H1 (cell line): ENCODE measurements around the gene NOL9. TPM values are rescaled to one million over a fixed set of nuclear protein-coding genes. Genes with fewer than 3 reads are reported as not detected.

ENCODE experiments used
- CTCF ChIA-PET: fragments of 300-600 bp; sonication (Branson Sonifier 250); formaldehyde crosslinking; loops from one replicate; lab custom pipeline; 2021; ENCODE audit not compliant: partially characterized antibody; lab: Charles Lee
- POLR2A ChIA-PET: fragments of 300-600 bp; sonication (Branson Sonifier 250); formaldehyde crosslinking; loops from one replicate; lab custom pipeline; 2021; ENCODE audit warnings: inconsistent platforms; ENCODE audit not compliant: partially characterized antibody; lab: Charles Lee
- DNase-seq, 2 experiments: peaks; one replicate each; pipeline versions ENCODE4 v3.0.0 to v3.0.0-alpha.2; 2010 to 2022; ENCODE audit warnings: low spot score in 2 of 2, low read depth in 1 of 2, mixed read lengths in 1 of 2
- FAIRE-seq: peaks from 2 replicates; lab custom pipeline; 2011; peaks lifted over from hg19 to GRCh38; lab: Jason Lieb, UNC
- H2AFZ ChIP-seq: 2 replicates; pipeline ENCODE4 v1.8.1; 2012; ENCODE audit warnings: low read length, inconsistent platforms
- H2AK5ac ChIP-seq: 2 replicates; pipeline ENCODE4 v1.6.1; 2013; ENCODE audit warnings: low read depth, low read length
- H2BK120ac ChIP-seq: replicated peaks from 2 replicates; pipeline ENCODE3; 2013; ENCODE audit warnings: low read depth, low read length, inconsistent platforms
- H2BK12ac ChIP-seq: 2 replicates; pipeline ENCODE4 v1.6.1; 2013; ENCODE audit warnings: low read depth, low read length
- H2BK15ac ChIP-seq: 2 replicates; pipeline ENCODE4 v1.6.1; 2013; ENCODE audit warnings: low read length
- H2BK20ac ChIP-seq: 2 replicates; pipeline ENCODE4 v1.6.1; 2013; ENCODE audit warnings: low read length
- H2BK5ac ChIP-seq: 2 replicates; pipeline ENCODE4 v1.6.1; 2013; ENCODE audit warnings: low read depth, low read length
- H3K14ac ChIP-seq: 2 replicates; pipeline ENCODE4 v1.6.1; 2013; ENCODE audit warnings: inconsistent platforms; ENCODE audit not compliant: insufficient read length
- H3K18ac ChIP-seq: 2 replicates; pipeline ENCODE4 v1.6.1; 2013; ENCODE audit warnings: low read length; ENCODE audit errors: extremely low read depth
- H3K23ac ChIP-seq: 2 replicates; pipeline ENCODE4 v1.6.1; 2013; ENCODE audit warnings: inconsistent platforms; ENCODE audit not compliant: insufficient read length
- H3K23me2 ChIP-seq: 2 replicates; pipeline ENCODE4 v1.6.1; 2013; ENCODE audit warnings: low read depth, low read length
- H3K27ac ChIP-seq: 2 replicates; pipeline ENCODE4 v1.6.1; 2011; ENCODE audit warnings: low read depth, low read length, inconsistent platforms
- H3K27me3 ChIP-seq, 4 experiments: replicated peaks in 1 of 4; 1 replicate in 1 of 4; 2 replicates in 3 of 4; pipeline versions ENCODE4 v1.6.1 to v1.8.1; 2011 to 2013; ENCODE audit warnings: low read length in 3 of 4, mild to moderate bottlenecking in 3 of 4, inconsistent platforms in 2 of 4, mixed read lengths in 2 of 4, moderate library complexity in 1 of 4; ENCODE audit not compliant: control insufficient read depth in 3 of 4, insufficient read depth in 3 of 4; ENCODE audit errors: extremely low read depth in 1 of 4
- H3K36me3 ChIP-seq, 4 experiments: 2 replicates each; pipeline versions ENCODE4 v1.6.1 to v1.8.1; 2011 to 2013; ENCODE audit warnings: mild to moderate bottlenecking in 4 of 4, low read length in 3 of 4, moderate library complexity in 2 of 4, control low read depth in 1 of 4, inconsistent platforms in 1 of 4; ENCODE audit not compliant: insufficient read depth in 4 of 4, control insufficient read depth in 2 of 4
- H3K4ac ChIP-seq: replicated peaks from 2 replicates; pipeline ENCODE3; 2013; ENCODE audit warnings: low read length, low read depth, mixed read lengths, inconsistent platforms; ENCODE audit not compliant: insufficient read length
- H3K4me1 ChIP-seq, 4 experiments: replicated peaks in 1 of 4; 1 replicate in 1 of 4; 2 replicates in 3 of 4; pipeline versions ENCODE4 v1.6.1 to v1.8.1; 2011 to 2013; ENCODE audit warnings: low read length in 3 of 4, inconsistent platforms in 2 of 4, mixed read lengths in 1 of 4; ENCODE audit not compliant: insufficient read depth in 4 of 4, control insufficient read depth in 3 of 4
- H3K4me2 ChIP-seq, 2 experiments: 2 replicates each; pipeline versions ENCODE4 v1.6.1 to v1.8.1; 2011 to 2013; ENCODE audit warnings: low read depth in 2 of 2, low read length in 2 of 2, control low read depth in 1 of 2, inconsistent platforms in 1 of 2, mild to moderate bottlenecking in 1 of 2; ENCODE audit not compliant: insufficient read depth in 1 of 2
- H3K4me3 ChIP-seq, 4 experiments: fragments of 200-600, 300-600 bp in 1 of 4; sonication (generic), shearing (Covaris generic), sonication (Bioruptor Twin) in 1 of 4; 2 replicates each; pipeline versions ENCODE4 v1.5.1 to v1.8.1; 2011 to 2016; ENCODE audit warnings: low read length in 4 of 4, low read depth in 3 of 4, control low read depth in 2 of 4, inconsistent platforms in 2 of 4, mild to moderate bottlenecking in 2 of 4, mixed read lengths in 1 of 4, moderate library complexity in 1 of 4; ENCODE audit not compliant: insufficient read depth in 2 of 4; ENCODE audit errors: extremely low read depth in 1 of 4
- H3K56ac ChIP-seq: replicated peaks from 2 replicates; pipeline ENCODE3; 2013; ENCODE audit warnings: low read depth, mild to moderate bottlenecking, mixed read lengths, low read length, inconsistent platforms; ENCODE audit not compliant: insufficient read length
- H3K79me1 ChIP-seq: 2 replicates; pipeline ENCODE4 v1.6.1; 2013; ENCODE audit warnings: low read depth, low read length, control low read depth
- H3K79me2 ChIP-seq, 2 experiments: 2 replicates each; pipeline versions ENCODE4 v1.6.1 to v1.8.1; 2012 to 2013; ENCODE audit warnings: low read length in 2 of 2, mild to moderate bottlenecking in 2 of 2, inconsistent platforms in 1 of 2; ENCODE audit not compliant: insufficient read depth in 2 of 2, control insufficient read depth in 1 of 2
- H3K9ac ChIP-seq, 4 experiments: replicated peaks in 1 of 4; 1 replicate in 1 of 4; 2 replicates in 3 of 4; pipeline versions ENCODE4 v1.6.1 to v1.8.1; 2011 to 2013; ENCODE audit warnings: low read depth in 3 of 4, low read length in 3 of 4, control low read depth in 2 of 4, mild to moderate bottlenecking in 2 of 4, moderate library complexity in 2 of 4, inconsistent platforms in 1 of 4; ENCODE audit errors: extremely low read depth in 1 of 4
- H3K9me3 ChIP-seq, 2 experiments: 2 replicates each; pipeline versions ENCODE4 v1.6.1 to v1.8.1; 2012 to 2013; ENCODE audit warnings: mild to moderate bottlenecking in 2 of 2, moderate library complexity in 2 of 2, control low read depth in 1 of 2, inconsistent platforms in 1 of 2, low read depth in 1 of 2, low read length in 1 of 2, mixed read lengths in 1 of 2; ENCODE audit not compliant: insufficient read depth in 2 of 2
- H4K20me1 ChIP-seq, 2 experiments: replicated peaks in 1 of 2; 2 replicates each; pipeline versions ENCODE3 to v1.8.1; 2011 to 2013; ENCODE audit warnings: inconsistent platforms in 2 of 2, low read length in 2 of 2, mild to moderate bottlenecking in 1 of 2; ENCODE audit not compliant: insufficient read depth in 2 of 2, control insufficient read depth in 1 of 2
- H4K5ac ChIP-seq: 2 replicates; pipeline ENCODE4 v1.6.1; 2013; ENCODE audit warnings: low read length, low read depth, mixed read lengths, inconsistent platforms; ENCODE audit not compliant: insufficient read length
- H4K8ac ChIP-seq: 2 replicates; pipeline ENCODE4 v1.8.0; 2013; ENCODE audit warnings: mild to moderate bottlenecking, moderate library complexity, low read length, inconsistent platforms; ENCODE audit not compliant: insufficient read depth; ENCODE audit errors: extremely low read depth
- H4K91ac ChIP-seq: replicated peaks from 2 replicates; pipeline ENCODE3; 2013; ENCODE audit warnings: low read length, mixed read lengths, inconsistent platforms; ENCODE audit not compliant: insufficient read length
- CBX5 ChIP-seq: fragments of 300-800, 300-1000 bp; sonication (generic); IDR thresholded peaks from 2 replicates; pipeline ENCODE4 v1.7.1; 2016; ENCODE audit warnings: antibody characterized with exemption, low read length, low read depth
- EGR1 ChIP-seq: IDR thresholded peaks from 2 replicates; pipeline ENCODE4 v1.6.1; 2011; ENCODE audit warnings: low read depth, low read length, borderline replicate concordance
- PHF8 ChIP-seq: fragments of 200-600 bp; sonication (generic); conservative IDR thresholded peaks from 2 replicates; pipeline ENCODE4 v1.7.1; 2012; ENCODE audit warnings: low read depth, mild to moderate bottlenecking, inconsistent platforms, low read length, moderate library complexity
- RBBP5 ChIP-seq: IDR thresholded peaks from 2 replicates; pipeline ENCODE4 v1.7.1; 2012; ENCODE audit warnings: low read depth, mild to moderate bottlenecking, inconsistent platforms, low read length, moderate library complexity, borderline replicate concordance
- RXRA ChIP-seq: IDR thresholded peaks from 2 replicates; pipeline ENCODE4 v1.6.1; 2011; ENCODE audit warnings: low read depth, mild to moderate bottlenecking, low read length, moderate library complexity; ENCODE audit not compliant: insufficient read depth
- SIX5 ChIP-seq: IDR thresholded peaks from 2 replicates; pipeline ENCODE4 v1.6.1; 2011; ENCODE audit warnings: mild to moderate bottlenecking, low read depth, low read length
- SP4 ChIP-seq: IDR thresholded peaks from 2 replicates; pipeline ENCODE4 v1.6.1; 2012; ENCODE audit warnings: low read length, inconsistent platforms
- SRF ChIP-seq: IDR thresholded peaks from 2 replicates; pipeline ENCODE4 v1.6.1; 2011; ENCODE audit warnings: mild to moderate bottlenecking, low read depth, low read length, moderate library complexity
- TAF1 ChIP-seq: IDR thresholded peaks from 2 replicates; pipeline ENCODE4 v1.6.1; 2011; ENCODE audit warnings: mild to moderate bottlenecking, low read depth, low read length
- TAF7 ChIP-seq: optimal IDR thresholded peaks from 2 replicates; pipeline ENCODE3; 2011; ENCODE audit warnings: low read depth, mild to moderate bottlenecking, inconsistent platforms, low read length, moderate library complexity, borderline replicate concordance
- TCF12 ChIP-seq: IDR thresholded peaks from 2 replicates; pipeline ENCODE4 v1.6.1; 2011; ENCODE audit warnings: low read depth, mild to moderate bottlenecking, low read length
- TEAD4 ChIP-seq: IDR thresholded peaks from 2 replicates; pipeline ENCODE4 v1.6.1; 2012; ENCODE audit warnings: low read depth, low read length, inconsistent platforms, mixed read lengths
- WGBS, 2 experiments: shearing (Covaris generic) in 1 of 2; methylation state at CpG; one replicate each; pipeline versions ENCODE4 v1.1.6 to v1.1.7; 2013 to 2015; ENCODE audit warnings: low lambda C conversion rate in 2 of 2, mixed read lengths in 2 of 2, inconsistent platforms in 1 of 2, low coverage in 1 of 2, missing lambda C conversion rate in 1 of 2; ENCODE audit not compliant: insufficient replicate concordance in 2 of 2, insufficient coverage in 1 of 2, insufficient read length in 1 of 2; ENCODE audit errors: extremely low coverage in 1 of 2, missing lambda C conversion rate in 1 of 2; 5-methylcytosine and 5-hydroxymethylcytosine counted together
- polyA plus RNA-seq, 7 experiments: library from polyadenylated mRNA; depleted of rRNA in 3 of 7; stranded (reverse) in 5 of 7; unstranded in 2 of 7; fragments of >200 nt in 5 of 7; fragments of 200-250 nt in 2 of 7; gene quantifications; 1 replicate in 5 of 7; 2 replicates in 1 of 7; 4 replicates in 1 of 7; pipeline versions ENCODE4 v1.2.1 to v1.2.3, GENCODE V29; 2011 to 2013; ENCODE audit warnings: missing spikeins in 2 of 7, mixed read lengths in 2 of 7
- total RNA-seq: library from RNA; stranded (reverse); fragmentation: NEBNext Ultra II Directional; extraction: Animal tissue kit (Norgen Biotek cat#: 25700); gene quantifications from 2 replicates; pipeline ENCODE4 v1.2.1, GENCODE V29; 2021
- TF ChIP-seq, protein P1 (sequence below): IDR thresholded peaks from 2 replicates; pipeline ENCODE4 v1.6.1; 2012; ENCODE audit warnings: low read length, inconsistent platforms

NOL9 gene
- total and polyA plus RNA-seq, 2 of the 8 experiments (the other 6 are each of a cell fraction or from before 2014, with no cell fraction given) = 17.1 to 38.1 TPM

- Histone ChIP-seq H4K8ac (no peak overlapping the region), H3K4me3 (peak overlapping the region; percentile 37 to 82 (median 54)), H3K23me2 (peaks cover 12% of the 10 kb centered on the region; the same call in 1 of the 2 replicates), H3K14ac (no peak overlapping the region), H3K23ac (no peak overlapping the region), H4K20me1 (peaks cover 4% of the 10 kb centered on the region in 2 experiments), H3K9ac (no peak overlapping the region), H2BK12ac (no peak overlapping the region), H3K18ac (peak overlapping the region; percentile 38; the same call in 1 of the 2 replicates), H3K4me1 (peaks cover 0 to 33% (median 20%) of the 10 kb centered on the region in 4 experiments; a peak in 6 of 7 replicates), H2BK120ac (no peak overlapping the region), H2AFZ (no peak overlapping the region), H3K9me3 (no peaks in the 10 kb centered on the region), H3K27me3 (peaks cover 0 to 31% (median 20%) of the 10 kb centered on the region in 4 experiments; a peak in 5 of 7 replicates), H3K36me3 (no peaks in the 10 kb centered on the region), H2BK15ac (no peak overlapping the region), H3K79me2 (no peaks in the 10 kb centered on the region), H3K27ac (no peak overlapping the region), H4K5ac (no peak overlapping the region), H2BK20ac (no peak overlapping the region), H3K4ac (no peak overlapping the region), H2BK5ac (no peak overlapping the region), H3K79me1 (no peaks in the 10 kb centered on the region; the same call in 1 of the 2 replicates), H3K4me2 (peak overlapping the region; percentile 87 to 97), H3K56ac (no peak overlapping the region), H2AK5ac (no peak overlapping the region), H4K91ac (no peak overlapping the region)
- FAIRE-seq = no peak
- 23% methylated on average over 12 of the region's 13 CpGs; no CpG with 5 or more reads in 1 of the 2 experiments for WGBS, 2 experiments
- ChIA-PET CTCF (interaction anchor here (1.0 to 2.4 kb wide), 4 partner anchors 10 to 59 kb away, joined by 5 to 11 read pairs (median 6); no protein-coding TSS in a partner anchor), POLR2A (interaction anchor here (0.8 to 1.3 kb wide), 6 partner anchors 8 to 111 kb away, joined by 3 to 4 read pairs (median 4); partner anchors contain the start of gene NOL9)
- DNase-seq = no peak
- TF ChIP-seq TEAD4 (no peak), SRF (no peak), TAF1 (no peak), CBX5 (no peak), EGR1 (no peak), TCF12 (no peak), SIX5 (no peak), RXRA (no peak), SP4 (no peak), RBBP5 (no peak), PHF8 (no peak), TAF7 (no peak)
- TF ChIP-seq, protein P1, sequence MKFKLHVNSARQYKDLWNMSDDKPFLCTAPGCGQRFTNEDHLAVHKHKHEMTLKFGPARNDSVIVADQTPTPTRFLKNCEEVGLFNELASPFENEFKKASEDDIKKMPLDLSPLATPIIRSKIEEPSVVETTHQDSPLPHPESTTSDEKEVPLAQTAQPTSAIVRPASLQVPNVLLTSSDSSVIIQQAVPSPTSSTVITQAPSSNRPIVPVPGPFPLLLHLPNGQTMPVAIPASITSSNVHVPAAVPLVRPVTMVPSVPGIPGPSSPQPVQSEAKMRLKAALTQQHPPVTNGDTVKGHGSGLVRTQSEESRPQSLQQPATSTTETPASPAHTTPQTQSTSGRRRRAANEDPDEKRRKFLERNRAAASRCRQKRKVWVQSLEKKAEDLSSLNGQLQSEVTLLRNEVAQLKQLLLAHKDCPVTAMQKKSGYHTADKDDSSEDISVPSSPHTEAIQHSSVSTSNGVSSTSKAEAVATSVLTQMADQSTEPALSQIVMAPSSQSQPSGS = no peak
Measured at GRCh38 chr1:6496365-6496721, 58.0 kb downstream of the NOL9 start.
